ENCODE results near the gene CEP295NL.

GRCh38 chr17:78883089-78883532 is 19.9 kb downstream of the CEP295NL start:
- TF ChIP-seq LEF1 (IDR thresholded peaks at IDR 0.05; ENCODE audit: borderline replicate concordance) (no peak), NFRKB (IDR thresholded peaks at IDR 0.05) (no peak), FOXM1 (IDR thresholded peaks at IDR 0.05; ENCODE audit: borderline replicate concordance) (no peak), PKNOX1 (IDR thresholded peaks at IDR 0.05) (no peak), ZNF384 (IDR thresholded peaks at IDR 0.05) (no peak), FOXA1 (IDR thresholded peaks at IDR 0.05) (no peak), FOXK2 (IDR thresholded peaks at IDR 0.05) (no peak), ARNT (IDR thresholded peaks at IDR 0.05) (no peak)
